Activated T-helper 17 cell treated with anti-CD3 and anti-CD28 coated beads, Interleukin-2, amount 50 U/mL, for 72 hours (primary cell): ENCODE results near the gene FEZ2. TPM values are rescaled to one million over a fixed set of nuclear protein-coding genes. Genes with fewer than 3 reads are reported as not detected.

Source experiments
- ATAC-seq: fragments of 150-1000 bp; cut with Tn5 transposase; replicated peaks from 2 replicates; pipeline ENCODE4 v1.10.0; 2021; ENCODE audit warnings: mild to moderate bottlenecking, moderate library complexity
- H3K27ac Mint-ChIP-seq: one replicate; pipeline ENCODE4 v1.8.0; 2022; ENCODE audit warnings: mixed read lengths
- H3K27me3 Mint-ChIP-seq: one replicate; pipeline ENCODE4 v1.8.0; 2022; ENCODE audit warnings: mixed read lengths
- H3K36me3 Mint-ChIP-seq: one replicate; pipeline ENCODE4 v1.8.0; 2022; ENCODE audit warnings: low read depth, mild to moderate bottlenecking, mixed read lengths
- H3K4me1 Mint-ChIP-seq: one replicate; pipeline ENCODE4 v1.8.0; 2022; ENCODE audit warnings: mixed read lengths
- H3K4me3 Mint-ChIP-seq: one replicate; pipeline ENCODE4 v1.8.0; 2022; ENCODE audit warnings: mild to moderate bottlenecking, mixed read lengths
- H3K9me3 Mint-ChIP-seq: one replicate; pipeline ENCODE4 v1.8.0; 2022; ENCODE audit warnings: mixed read lengths
- total RNA-seq, 2 donors: library from RNA; stranded (reverse); gene quantifications; one replicate each; pipeline ENCODE4 v1.2.3, GENCODE V29; 2022

FEZ2 gene, protein sequence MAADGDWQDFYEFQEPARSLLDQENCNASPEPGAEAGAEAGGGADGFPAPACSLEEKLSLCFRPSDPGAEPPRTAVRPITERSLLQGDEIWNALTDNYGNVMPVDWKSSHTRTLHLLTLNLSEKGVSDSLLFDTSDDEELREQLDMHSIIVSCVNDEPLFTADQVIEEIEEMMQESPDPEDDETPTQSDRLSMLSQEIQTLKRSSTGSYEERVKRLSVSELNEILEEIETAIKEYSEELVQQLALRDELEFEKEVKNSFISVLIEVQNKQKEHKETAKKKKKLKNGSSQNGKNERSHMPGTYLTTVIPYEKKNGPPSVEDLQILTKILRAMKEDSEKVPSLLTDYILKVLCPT
- total RNA-seq, result 10 to 100 TPM; 10.2 to 16.3 TPM

DNA sequence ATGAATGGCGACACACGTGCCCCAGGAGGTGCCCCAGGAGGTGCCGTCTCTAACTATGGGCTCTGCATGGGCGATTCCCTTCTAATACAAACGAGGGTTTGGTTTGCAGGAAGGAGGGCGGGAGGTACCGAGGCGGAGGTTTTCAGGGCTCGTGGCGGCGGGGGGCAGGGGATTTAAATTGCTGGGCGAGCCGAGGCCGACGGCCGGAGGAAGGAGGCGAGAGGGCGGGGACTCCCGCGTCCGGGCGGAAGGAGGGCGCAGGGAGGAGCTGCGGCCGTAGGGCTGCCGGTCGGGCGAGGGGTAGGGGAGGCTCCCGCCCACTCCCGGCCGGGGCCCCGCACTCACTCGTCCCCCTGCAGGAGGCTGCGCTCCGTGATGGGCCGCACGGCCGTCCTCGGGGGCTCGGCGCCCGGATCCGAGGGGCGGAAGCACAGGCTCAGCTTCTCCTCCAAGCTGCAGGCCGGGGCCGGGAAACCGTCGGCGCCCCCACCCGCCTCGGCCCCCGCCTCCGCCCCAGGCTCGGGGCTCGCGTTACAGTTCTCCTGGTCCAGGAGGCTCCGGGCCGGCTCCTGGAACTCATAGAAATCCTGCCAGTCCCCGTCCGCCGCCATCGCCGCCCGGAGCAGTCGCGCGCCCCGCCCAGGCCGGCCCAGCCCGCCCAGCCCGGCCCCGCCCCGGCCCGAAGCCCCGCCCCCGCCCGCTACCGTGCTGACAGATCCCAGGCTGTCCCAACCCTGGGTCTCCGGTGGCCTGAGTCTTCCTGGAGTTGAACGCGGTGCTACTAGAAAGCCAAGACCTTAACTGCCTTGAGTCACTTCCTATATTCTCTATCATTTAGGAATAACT is at the start of gene FEZ2:
Gene FEZ2, minus strand, starts transcription at position 637 of the 846 bp plus-strand sequence. Its CDS starts 26 bp downstream, at position 611.
- Mint-ChIP-seq H3K4me3 (peak within 1 kb of the TSS; percentile 92), H3K9me3 (no peaks in the 10 kb centered on the region), H3K4me1 (peaks cover 16% of the 10 kb centered on the region), H3K27me3 (no peaks in the 10 kb centered on the region), H3K36me3 (no peaks in the 10 kb centered on the region), H3K27ac (peak within 1 kb of the TSS; percentile 79)
- ATAC-seq, result peak; percentile 97

- no peak overlapping the region for H3K27ac Mint-ChIP-seq
- H3K4me3 Mint-ChIP-seq, result no peak overlapping the region
- H3K4me1 Mint-ChIP-seq, result peaks cover 8% of the 10 kb centered on the region
- H3K36me3 Mint-ChIP-seq, result no peaks in the 10 kb centered on the region
- H3K9me3 Mint-ChIP-seq, result peaks cover 6% of the 10 kb centered on the region
- ATAC-seq, result no peak
- peaks cover 31% of the 10 kb centered on the region for H3K27me3 Mint-ChIP-seq
Measured at GRCh38 chr2:36634981-36635597, 37.1 kb upstream of the FEZ2 start.

- Mint-ChIP-seq H3K27ac (no peak overlapping the region), H3K9me3 (peaks cover 6% of the 10 kb centered on the region), H3K4me1 (peaks cover 8% of the 10 kb centered on the region), H3K27me3 (peaks cover 29% of the 10 kb centered on the region), H3K4me3 (no peak overlapping the region), H3K36me3 (no peaks in the 10 kb centered on the region)
- ATAC-seq, result peak; percentile 74
Measured at GRCh38 chr2:36633470-36634092, 35.6 kb upstream of the FEZ2 start.

DNA sequence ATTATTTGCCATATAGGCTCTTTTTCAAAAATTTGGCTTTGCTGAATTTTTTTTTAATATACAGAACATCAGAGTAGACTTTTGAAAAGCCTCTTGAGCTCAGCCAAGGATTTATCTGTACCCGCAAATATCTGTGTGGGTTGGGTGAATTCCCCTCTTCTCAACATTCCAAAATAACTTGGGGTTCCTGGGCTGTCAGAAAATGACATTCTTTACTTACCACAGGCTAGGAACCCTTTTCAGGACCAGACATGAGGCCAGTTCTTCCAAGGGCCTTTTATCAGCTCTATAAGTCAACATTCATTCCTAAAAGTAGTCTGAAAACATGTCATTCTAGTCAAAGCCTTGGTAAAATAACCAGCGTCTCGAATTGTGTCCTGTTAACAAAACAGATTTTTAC is 28.8 kb upstream of the FEZ2 start:
- Mint-ChIP-seq H3K4me3 (no peak overlapping the region), H3K36me3 (no peaks in the 10 kb centered on the region), H3K27me3 (peaks cover 12% of the 10 kb centered on the region), H3K4me1 (no peaks in the 10 kb centered on the region), H3K9me3 (no peaks in the 10 kb centered on the region), H3K27ac (no peak overlapping the region)
- no peak for ATAC-seq

- no peak overlapping the region for H3K27ac Mint-ChIP-seq
- no peak overlapping the region for H3K4me3 Mint-ChIP-seq
- H3K9me3 Mint-ChIP-seq, result no peaks in the 10 kb centered on the region
- no peak for ATAC-seq
- H3K36me3 Mint-ChIP-seq, result no peaks in the 10 kb centered on the region
- peaks cover 8% of the 10 kb centered on the region for H3K27me3 Mint-ChIP-seq
- no peaks in the 10 kb centered on the region for H3K4me1 Mint-ChIP-seq
Measured at GRCh38 chr2:36626071-36626470, 28.1 kb upstream of the FEZ2 start.

DNA sequence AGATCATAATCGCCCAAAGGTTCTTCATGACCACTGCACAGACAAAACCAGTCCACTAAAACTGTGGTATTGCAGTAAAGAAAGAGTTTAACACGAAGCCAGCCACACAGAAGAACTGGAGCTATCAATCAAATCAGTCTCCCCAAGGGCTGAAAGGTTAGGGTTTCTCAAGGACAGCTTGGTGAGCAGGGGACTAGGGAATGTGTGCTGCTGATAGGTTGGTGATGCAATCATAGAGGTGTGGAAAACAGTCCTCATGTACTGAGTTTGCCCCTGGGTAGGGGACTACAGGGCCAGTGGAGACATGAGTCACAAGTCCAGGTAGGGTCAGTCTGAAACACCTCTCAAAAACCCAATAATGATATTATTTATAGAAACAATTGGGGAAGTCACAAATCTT is 27.3 kb upstream of the FEZ2 start:
- Mint-ChIP-seq H3K9me3 (no peaks in the 10 kb centered on the region), H3K4me1 (no peaks in the 10 kb centered on the region), H3K27ac (no peak overlapping the region), H3K36me3 (no peaks in the 10 kb centered on the region), H3K4me3 (no peak overlapping the region), H3K27me3 (peaks cover 10% of the 10 kb centered on the region)
- ATAC-seq, result no peak

DNA sequence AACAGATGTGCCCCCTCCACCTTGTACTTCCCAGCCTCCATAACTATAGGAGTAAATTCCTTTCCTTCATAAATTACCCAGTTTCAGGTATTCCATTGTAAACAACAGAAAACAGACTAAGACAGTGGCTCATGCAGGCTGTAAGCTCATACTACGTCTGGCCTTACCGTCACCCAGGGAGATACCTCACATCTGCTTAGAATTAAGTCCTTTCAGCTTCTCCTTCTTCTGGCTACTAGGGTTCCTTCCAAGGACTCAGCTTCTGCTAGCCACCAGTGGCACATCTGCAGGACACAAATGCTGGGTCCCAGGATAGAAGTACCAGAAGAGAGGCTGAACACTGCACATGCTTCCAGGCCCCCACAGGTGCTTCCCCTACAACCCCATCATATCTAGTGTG is 22.4 kb upstream of the FEZ2 start:
- H3K27ac Mint-ChIP-seq, result no peak overlapping the region
- no peaks in the 10 kb centered on the region for H3K9me3 Mint-ChIP-seq
- no peak for ATAC-seq
- no peak overlapping the region for H3K4me3 Mint-ChIP-seq
- no peaks in the 10 kb centered on the region for H3K4me1 Mint-ChIP-seq
- peaks cover 12% of the 10 kb centered on the region for H3K27me3 Mint-ChIP-seq
- H3K36me3 Mint-ChIP-seq, result no peaks in the 10 kb centered on the region

DNA sequence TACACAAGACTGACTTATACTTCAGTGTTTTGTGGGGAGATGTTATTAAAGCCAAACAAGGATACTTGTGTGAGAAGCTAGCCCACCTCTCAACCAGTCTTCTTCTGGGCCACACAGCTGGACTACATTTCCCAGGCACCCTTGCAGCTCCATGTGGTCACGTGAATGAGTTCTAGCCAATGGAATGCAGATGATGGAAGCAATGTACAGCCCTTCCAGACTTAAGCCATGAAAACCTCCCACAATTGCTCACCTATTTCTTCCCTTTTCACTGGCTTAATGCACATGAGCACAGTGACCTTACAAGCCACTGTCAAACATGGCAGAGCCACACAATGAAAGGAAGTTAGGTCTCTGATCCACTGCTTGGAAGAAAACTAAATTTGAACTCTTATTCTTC is 20.4 kb upstream of the FEZ2 start:
- H3K27me3 Mint-ChIP-seq, result peaks cover 12% of the 10 kb centered on the region
- H3K36me3 Mint-ChIP-seq, result no peaks in the 10 kb centered on the region
- ATAC-seq, result peak; percentile 96

GRCh38 chr2:36616947-36617346 is 19.0 kb upstream of the FEZ2 start:
- no peaks in the 10 kb centered on the region for H3K36me3 Mint-ChIP-seq
- no peak for ATAC-seq
- H3K27ac Mint-ChIP-seq, result no peak overlapping the region
- no peaks in the 10 kb centered on the region for H3K9me3 Mint-ChIP-seq
- H3K4me1 Mint-ChIP-seq, result no peaks in the 10 kb centered on the region
- no peak overlapping the region for H3K4me3 Mint-ChIP-seq
- H3K27me3 Mint-ChIP-seq, result peaks cover 7% of the 10 kb centered on the region

More for the DNA sequence above, 20.4 kb upstream of the FEZ2 start:
- H3K9me3 Mint-ChIP-seq, result no peaks in the 10 kb centered on the region
- no peaks in the 10 kb centered on the region for H3K4me1 Mint-ChIP-seq
- no peak overlapping the region for H3K27ac Mint-ChIP-seq
- no peak overlapping the region for H3K4me3 Mint-ChIP-seq

DNA sequence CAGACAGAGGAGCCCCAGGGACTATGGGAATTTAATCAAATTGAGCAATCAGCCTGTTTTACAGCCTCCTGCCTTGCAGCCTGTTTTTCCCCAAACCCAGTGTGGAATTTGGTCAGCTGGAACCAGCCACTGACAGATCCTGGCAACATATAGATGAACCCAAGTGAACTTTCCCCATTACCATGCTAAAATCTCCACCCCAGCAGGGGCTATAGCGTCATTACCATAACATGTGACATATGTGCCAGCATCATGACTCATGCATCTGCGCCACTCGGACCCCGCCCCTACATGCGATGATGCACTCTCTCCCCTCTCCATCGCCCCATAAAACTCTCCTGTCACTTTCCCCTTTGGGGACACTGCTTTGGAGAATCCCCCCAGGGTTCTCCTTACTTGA is 17.3 kb upstream of the FEZ2 start:
- no peaks in the 10 kb centered on the region for H3K4me1 Mint-ChIP-seq
- no peaks in the 10 kb centered on the region for H3K9me3 Mint-ChIP-seq
- H3K27ac Mint-ChIP-seq, result no peak overlapping the region
- no peak overlapping the region for H3K4me3 Mint-ChIP-seq
- H3K27me3 Mint-ChIP-seq, result peaks cover 10% of the 10 kb centered on the region
- no peaks in the 10 kb centered on the region for H3K36me3 Mint-ChIP-seq
- no peak for ATAC-seq

DNA sequence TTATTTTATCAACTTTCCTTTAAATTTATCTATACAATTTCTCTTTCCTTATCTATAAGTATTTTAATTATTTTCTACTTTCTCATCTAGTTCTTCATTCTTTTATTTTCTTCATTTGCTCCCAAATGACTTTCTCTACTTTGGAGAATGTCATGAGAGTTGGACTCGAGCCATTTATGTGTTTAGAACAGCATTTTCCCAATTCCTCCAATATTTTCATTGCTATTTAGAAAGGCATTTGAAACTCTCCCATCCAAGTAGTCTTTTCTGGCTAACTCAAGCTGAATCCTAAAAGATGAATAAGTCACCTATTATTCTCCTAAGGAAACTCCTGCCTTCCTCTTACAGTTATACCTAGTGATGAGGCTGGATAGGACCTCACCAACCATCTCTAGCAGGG is 15.8 kb upstream of the FEZ2 start:
- Mint-ChIP-seq H3K4me1 (no peaks in the 10 kb centered on the region), H3K27ac (no peak overlapping the region), H3K27me3 (peaks cover 9% of the 10 kb centered on the region), H3K4me3 (no peak overlapping the region), H3K36me3 (no peaks in the 10 kb centered on the region), H3K9me3 (no peaks in the 10 kb centered on the region)
- no peak for ATAC-seq

DNA sequence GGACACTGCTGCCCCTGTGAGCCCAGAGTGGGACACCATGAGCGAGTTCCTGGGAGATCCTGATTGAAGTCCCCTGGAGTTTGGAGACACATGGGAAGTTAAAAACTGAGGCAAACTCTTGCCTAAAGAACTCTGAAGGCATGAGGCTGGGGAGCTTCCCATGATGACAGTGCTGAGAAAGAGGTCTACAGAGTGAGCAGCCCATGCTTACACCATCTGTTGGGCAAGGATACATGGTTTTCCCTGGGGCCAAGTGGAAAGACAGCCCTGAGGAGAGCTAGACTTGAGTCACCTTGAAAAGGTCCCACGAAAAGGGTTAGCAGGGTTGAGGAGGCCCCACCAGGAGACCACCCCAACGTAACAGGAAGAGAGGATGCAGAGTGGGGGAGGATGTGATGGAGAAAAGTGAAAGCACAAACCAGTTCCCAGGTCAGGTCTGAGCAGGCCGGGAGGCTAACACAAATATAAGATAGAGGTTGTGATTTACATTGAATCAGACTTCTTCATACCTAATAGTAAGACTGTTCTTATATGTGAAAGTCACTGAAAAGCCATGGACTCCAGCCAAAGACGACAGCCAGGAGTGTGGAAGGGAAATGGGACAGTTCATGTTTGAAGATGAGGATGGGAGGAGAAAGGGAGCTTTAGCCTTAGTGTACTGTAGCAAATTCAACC is 13.5 kb upstream of the FEZ2 start:
- no peak for ATAC-seq
- no peak overlapping the region for H3K4me3 Mint-ChIP-seq
- H3K9me3 Mint-ChIP-seq, result no peaks in the 10 kb centered on the region
- H3K4me1 Mint-ChIP-seq, result no peaks in the 10 kb centered on the region
- no peaks in the 10 kb centered on the region for H3K36me3 Mint-ChIP-seq
- H3K27ac Mint-ChIP-seq, result no peak overlapping the region
- peaks cover 13% of the 10 kb centered on the region for H3K27me3 Mint-ChIP-seq

- ATAC-seq, result no peak
- H3K36me3 Mint-ChIP-seq, result no peaks in the 10 kb centered on the region
Measured at GRCh38 chr2:36609507-36609906, 11.5 kb upstream of the FEZ2 start.

DNA sequence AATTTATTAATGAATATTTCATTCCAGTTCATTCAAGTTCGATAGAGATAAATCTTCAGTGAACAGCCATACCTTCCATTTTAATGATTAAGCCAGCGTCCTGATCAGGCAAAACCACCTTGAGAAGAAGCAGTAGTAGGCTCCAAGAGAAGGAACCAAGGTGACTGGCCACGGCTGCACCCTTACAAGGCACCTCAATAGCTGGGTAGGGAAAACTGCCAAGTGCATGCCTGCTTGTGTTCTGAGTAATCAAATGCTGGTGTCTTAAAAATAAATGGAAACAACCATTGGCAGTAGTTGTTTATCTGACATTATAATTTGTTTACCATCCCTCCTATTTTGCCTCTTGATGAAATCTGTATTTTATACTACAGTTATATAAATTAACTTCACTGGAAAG is 10.0 kb upstream of the FEZ2 start:
- no peak overlapping the region for H3K4me3 Mint-ChIP-seq
- H3K27ac Mint-ChIP-seq, result no peak overlapping the region
- H3K9me3 Mint-ChIP-seq, result no peaks in the 10 kb centered on the region
- ATAC-seq, result no peak
- no peaks in the 10 kb centered on the region for H3K4me1 Mint-ChIP-seq
- H3K36me3 Mint-ChIP-seq, result no peaks in the 10 kb centered on the region
- peaks cover 16% of the 10 kb centered on the region for H3K27me3 Mint-ChIP-seq

More at GRCh38 chr2:36609507-36609906, 11.5 kb upstream of the FEZ2 start:
- H3K4me1 Mint-ChIP-seq, result no peaks in the 10 kb centered on the region
- no peaks in the 10 kb centered on the region for H3K9me3 Mint-ChIP-seq
- H3K27me3 Mint-ChIP-seq, result peaks cover 13% of the 10 kb centered on the region
- H3K4me3 Mint-ChIP-seq, result no peak overlapping the region
- H3K27ac Mint-ChIP-seq, result no peak overlapping the region
